Activated gamma-delta T cell treated with Interleukin-2 at 50 U/mL for 16 hours (primary cell): ENCODE measurements around the gene RMND5B.
"Not testable (repeated sequence)": the region's sequence is repeated elsewhere in the genome, so short reads cannot be mapped to it uniquely, and the experiment has no call there.

Source experiments
- DNase-seq: peaks from one replicate; pipeline ENCODE4 v3.0.0-alpha.2; 2020

RMND5B gene

GRCh38 chr5:178177569-178177968, 46.8 kb downstream of the RMND5B start:
- DNase-seq: no peak

GRCh38 chr5:178180141-178180863, 49.5 kb downstream of the RMND5B start:
- no peak for DNase-seq

DNA sequence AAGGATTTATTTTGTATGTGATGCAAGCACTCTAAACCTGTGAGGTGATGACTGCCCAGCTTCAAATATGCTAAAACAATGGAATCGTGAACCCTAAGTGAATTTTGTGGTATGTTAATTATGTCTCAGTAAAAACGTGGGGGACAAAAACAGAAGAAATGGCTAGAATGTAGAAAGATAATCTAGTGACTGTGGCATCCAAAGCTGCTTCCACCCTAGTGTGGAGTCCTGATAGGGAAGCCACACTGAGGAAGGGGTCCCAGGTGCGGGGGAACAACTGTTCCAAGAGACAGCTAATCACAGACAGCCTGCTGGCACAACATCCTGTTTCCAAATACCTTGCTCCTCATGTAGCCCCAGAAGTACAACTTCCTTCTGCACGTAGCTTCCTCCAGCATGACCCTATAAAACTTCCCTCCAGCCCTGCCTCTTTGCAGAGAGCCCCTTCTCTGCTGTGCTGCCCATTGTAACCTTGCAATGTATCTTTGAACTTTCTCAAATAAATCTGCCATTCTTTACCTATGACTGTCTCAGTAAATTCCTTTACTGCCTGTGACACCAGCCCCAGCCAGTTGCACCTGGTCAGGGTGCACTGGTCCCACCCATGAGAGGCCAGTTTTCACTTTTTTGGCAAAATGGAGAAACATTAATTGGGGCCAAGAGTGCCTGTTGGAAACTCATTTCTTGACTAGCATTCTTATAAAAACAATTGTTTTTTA, 51.5 kb downstream of the RMND5B start:
- DNase-seq: no peak

GRCh38 chr5:178186427-178186826, 55.6 kb downstream of the RMND5B start:
- DNase-seq: no peak

DNA sequence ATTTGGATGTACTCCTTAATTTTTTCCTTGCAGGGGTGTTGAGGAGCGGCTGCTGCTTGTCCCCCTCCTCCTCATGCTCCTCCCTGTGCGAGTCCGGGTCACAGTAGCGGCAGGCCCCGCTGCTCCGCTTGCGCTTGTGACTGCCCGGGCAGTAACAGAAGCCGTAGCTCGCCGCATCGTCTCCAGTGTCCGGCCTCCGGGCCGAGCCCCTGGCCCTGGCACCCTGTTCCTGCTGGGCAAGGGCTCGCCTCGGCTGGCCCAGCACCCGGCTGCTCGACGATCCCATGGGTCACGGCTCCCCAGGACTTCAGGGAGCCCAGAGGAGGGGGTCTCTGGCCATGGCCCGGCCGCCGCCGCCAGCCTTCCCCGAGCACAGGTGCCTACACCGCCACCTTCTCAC, 56.2 kb downstream of the RMND5B start, which contains the start of gene GMCL2:
Gene GMCL2 (minus strand): TSS at position 358 of the 400 bp plus-strand sequence. CDS start 72 bp downstream, at position 286.
- DNase-seq: no peak

DNA sequence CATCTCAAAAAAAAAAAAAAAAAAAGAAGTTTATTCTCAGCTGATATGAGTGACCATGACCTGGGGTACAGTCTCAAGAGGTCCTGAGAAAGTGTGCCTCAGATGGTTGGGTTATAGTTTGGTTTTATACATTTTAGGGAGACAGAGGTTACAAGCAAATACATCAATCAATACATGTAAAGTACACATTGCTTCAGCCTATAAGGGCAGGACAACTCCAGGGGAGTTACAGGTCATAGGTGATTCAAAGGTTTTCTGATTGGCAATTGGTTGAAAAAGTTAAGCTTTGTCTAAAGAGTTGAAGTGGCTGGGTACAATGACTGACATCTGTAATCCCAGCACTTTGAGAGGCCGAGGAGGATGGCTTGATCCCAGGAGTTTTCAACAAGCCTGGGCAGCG, 58.6 kb downstream of the RMND5B start:
- DNase-seq: no peak

- no peak for DNase-seq
These were observed 60.8 kb downstream of the RMND5B start for GRCh38 chr5:178191661-178192060.

GRCh38 chr5:178192244-178192643, 61.4 kb downstream of the RMND5B start:
- no peak for DNase-seq

- DNase-seq: no peak
These were observed 62.0 kb downstream of the RMND5B start for GRCh38 chr5:178192787-178193186.

GRCh38 chr5:178193251-178193809, 62.5 kb downstream of the RMND5B start:
- no peak for DNase-seq

GRCh38 chr5:178194026-178194425, 63.2 kb downstream of the RMND5B start:
- DNase-seq: no peak

DNA sequence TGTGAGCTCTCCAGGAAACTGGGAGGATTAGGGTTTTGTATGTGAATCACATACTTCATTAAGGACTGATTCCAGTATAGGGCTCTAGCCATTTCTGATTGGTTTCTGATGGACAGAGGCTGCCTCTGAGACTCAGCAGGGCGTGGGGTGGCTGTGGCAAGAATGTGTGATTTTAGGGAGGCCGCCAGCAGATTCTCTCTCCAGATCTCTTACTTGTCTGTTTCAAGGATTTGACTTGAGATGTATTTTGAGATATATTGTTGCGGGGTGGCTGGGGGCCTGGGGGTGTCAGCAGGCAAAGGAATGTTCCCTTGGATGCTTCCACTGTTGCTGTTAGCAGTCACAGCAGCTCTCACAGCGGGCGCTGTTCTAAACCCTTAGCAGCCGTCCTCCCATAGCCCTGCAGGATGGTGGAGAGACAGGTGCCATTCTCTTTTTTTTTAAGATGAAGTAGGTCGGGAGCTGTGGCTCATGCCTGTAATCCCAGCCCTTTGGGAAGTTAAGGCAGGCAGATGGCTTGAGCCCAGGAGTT, 65.5 kb downstream of the RMND5B start:
- DNase-seq: no peak

DNA sequence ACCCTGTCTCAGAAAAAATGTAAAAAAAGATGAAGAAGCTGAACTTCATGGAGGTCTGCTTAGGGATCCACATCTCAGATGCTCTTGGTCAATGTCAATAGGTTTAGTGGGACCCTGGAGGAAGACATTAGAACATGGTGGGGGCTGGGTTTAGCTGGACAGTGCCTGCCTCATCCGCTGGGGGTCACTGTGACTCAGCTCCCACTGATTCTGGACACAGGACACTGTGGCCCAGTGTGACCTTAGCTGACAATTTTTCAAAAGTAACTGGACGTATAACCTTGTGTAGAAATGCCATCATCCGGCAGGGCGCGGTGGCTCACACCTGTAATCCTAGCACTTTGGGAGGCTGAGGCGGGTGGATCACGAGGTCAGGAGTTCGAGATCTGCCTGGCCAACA, 66.2 kb downstream of the RMND5B start:
- DNase-seq: no peak

- not testable (repeated sequence) for DNase-seq
These were observed 67.3 kb downstream of the RMND5B start for GRCh38 chr5:178198151-178198550.

- no peak for DNase-seq
These were observed 67.9 kb downstream of the RMND5B start for GRCh38 chr5:178198706-178199105.

- no peak for DNase-seq
These were observed 69.0 kb downstream of the RMND5B start for GRCh38 chr5:178199581-178200434.
